Rectal smooth muscle tissue (tissue), 1 donor: ENCODE measurements around the gene CTNNA3.

Experiments used
- H3K27ac ChIP-seq: one replicate; pipeline ENCODE4 v1.7.0; 2013; ENCODE audit warnings: low read depth, low read length, inconsistent platforms
- H3K27me3 ChIP-seq: one replicate; pipeline ENCODE4 v1.7.0; 2013; ENCODE audit warnings: low read length; ENCODE audit not compliant: control insufficient read depth, insufficient read depth
- H3K36me3 ChIP-seq: one replicate; pipeline ENCODE4 v1.7.0; 2013; ENCODE audit warnings: low read length; ENCODE audit not compliant: control insufficient read depth, insufficient read depth
- H3K4me1 ChIP-seq: one replicate; pipeline ENCODE4 v1.7.0; 2013; ENCODE audit warnings: low read length; ENCODE audit not compliant: control insufficient read depth, insufficient read depth
- H3K4me3 ChIP-seq: one replicate; pipeline ENCODE4 v1.7.0; 2013; ENCODE audit warnings: low read length
- H3K9ac ChIP-seq: one replicate; pipeline ENCODE4 v1.7.0; 2013; ENCODE audit warnings: low read length

The CTNNA3 gene

DNA sequence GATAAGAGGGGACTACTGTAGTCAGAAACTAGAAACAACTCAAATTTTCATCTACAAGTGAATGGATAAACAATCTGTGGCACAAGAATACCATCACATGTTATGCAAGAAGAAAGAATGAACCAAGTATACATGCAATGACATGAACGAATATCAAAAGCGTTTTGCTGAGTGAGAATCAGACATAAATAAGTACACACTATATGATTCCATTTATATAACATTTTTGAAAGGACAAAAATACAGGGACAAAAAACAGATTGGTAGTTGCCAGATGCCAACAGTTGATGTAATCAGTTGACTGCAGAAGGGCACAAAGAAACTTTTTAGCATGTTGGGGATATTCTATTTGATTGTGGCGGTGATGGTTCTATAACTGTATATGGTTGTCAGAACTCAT is 33.6 kb downstream of the CTNNA3 start:
- no peak overlapping the region for H3K27ac ChIP-seq

DNA sequence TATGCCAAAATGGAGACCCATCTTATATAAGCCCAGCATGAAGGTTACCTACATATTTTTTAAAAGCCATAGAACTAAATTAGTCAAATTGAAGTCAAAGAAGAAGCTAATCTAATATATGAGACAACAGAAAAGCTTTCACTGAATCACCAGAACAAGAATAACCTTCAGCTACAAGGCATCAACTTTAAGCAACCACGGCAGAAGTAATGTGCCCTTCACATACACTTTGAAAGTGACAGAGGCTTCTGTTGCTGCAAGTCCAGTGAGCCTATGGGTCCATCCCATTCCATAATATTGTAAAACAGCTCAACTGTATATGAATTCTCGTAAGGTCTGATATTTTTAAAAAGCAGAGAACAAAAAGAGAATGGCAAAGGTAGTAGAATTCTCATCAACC is 36.5 kb downstream of the CTNNA3 start:
- Histone ChIP-seq H3K27me3 (no peaks in the 10 kb centered on the region), H3K27ac (no peak overlapping the region), H3K4me3 (no peak overlapping the region), H3K36me3 (no peaks in the 10 kb centered on the region), H3K4me1 (no peaks in the 10 kb centered on the region), H3K9ac (no peak overlapping the region)

More for the DNA sequence above, 33.6 kb downstream of the CTNNA3 start:
- H3K4me3 ChIP-seq = no peak overlapping the region
- H3K4me1 ChIP-seq = no peaks in the 10 kb centered on the region
- H3K27me3 ChIP-seq = no peaks in the 10 kb centered on the region
- no peaks in the 10 kb centered on the region for H3K36me3 ChIP-seq
- H3K9ac ChIP-seq = no peak overlapping the region

DNA sequence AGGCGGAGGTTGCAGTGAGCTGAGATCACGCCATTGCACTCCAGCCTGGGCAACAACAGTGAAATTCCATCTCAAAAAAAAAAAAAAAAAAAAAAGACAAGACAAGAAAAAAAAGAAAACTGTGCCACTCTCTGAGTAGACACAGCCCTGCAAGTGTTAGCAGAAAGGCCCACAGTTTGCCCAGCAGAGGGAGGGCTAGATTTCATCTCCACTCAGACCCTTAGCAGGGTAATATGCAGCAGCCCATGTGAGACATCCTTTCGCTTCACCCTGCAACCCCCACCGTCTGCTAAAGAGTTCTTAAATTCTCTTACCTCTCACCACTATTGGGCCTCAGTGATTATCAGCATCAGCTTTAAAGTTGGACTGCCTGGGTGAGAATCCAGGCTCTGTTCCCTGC is 38.2 kb downstream of the CTNNA3 start:
- no peaks in the 10 kb centered on the region for H3K4me1 ChIP-seq
- H3K36me3 ChIP-seq = no peaks in the 10 kb centered on the region
- no peak overlapping the region for H3K4me3 ChIP-seq
- no peaks in the 10 kb centered on the region for H3K27me3 ChIP-seq
- no peak overlapping the region for H3K9ac ChIP-seq
- H3K27ac ChIP-seq = no peak overlapping the region

DNA sequence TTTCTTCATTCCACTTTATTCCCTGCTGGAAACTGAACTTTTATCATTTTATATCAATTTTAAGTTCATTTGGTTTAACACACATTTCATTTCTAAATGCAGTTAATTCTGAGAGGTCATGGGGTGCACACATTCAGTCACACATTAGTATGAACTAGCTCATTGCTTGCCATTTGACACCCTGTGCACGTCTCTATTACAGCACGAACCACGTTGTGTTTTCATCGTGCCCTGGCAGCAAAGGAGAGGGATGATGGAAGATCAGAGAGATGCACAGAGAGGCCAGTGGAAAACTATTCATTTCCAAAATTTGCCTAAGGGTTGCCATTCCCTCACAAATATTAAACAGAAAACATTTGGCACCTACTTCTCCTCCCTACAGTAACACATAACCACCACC is 45.4 kb downstream of the CTNNA3 start:
- Histone ChIP-seq H3K4me1 (no peaks in the 10 kb centered on the region), H3K27me3 (no peaks in the 10 kb centered on the region), H3K27ac (no peak overlapping the region), H3K4me3 (no peak overlapping the region), H3K9ac (no peak overlapping the region), H3K36me3 (no peaks in the 10 kb centered on the region)

DNA sequence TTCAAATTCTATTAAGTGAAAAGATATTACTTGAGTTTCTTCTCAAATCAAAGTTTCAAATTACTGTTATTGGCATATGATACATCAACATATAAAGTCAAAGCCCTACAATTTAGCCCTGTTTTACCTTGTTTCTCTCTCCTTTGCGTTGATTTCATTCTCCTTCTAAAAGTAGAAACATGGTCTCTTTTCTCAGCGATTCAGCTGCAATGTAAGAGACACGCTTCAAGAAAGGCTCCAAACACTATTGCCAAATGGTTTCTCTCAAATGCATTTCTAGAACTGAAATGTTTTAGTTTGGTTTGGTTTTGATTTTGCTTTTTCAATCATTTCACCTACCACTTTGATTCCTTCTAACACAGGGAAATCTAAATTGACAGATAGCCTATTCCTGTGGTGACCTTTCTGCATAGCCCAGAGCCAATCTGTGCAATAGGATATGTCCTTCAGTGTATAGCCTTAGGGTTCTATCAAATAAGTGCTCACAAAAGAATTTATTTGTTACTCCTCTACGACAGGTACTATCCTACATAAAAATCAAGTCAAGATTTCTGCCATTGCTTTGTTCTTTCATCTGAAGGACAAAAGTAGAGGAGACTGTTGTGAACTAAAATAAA is 47.3 kb downstream of the CTNNA3 start:
- Histone ChIP-seq H3K4me3 (no peak overlapping the region), H3K36me3 (no peaks in the 10 kb centered on the region), H3K27ac (no peak overlapping the region), H3K4me1 (no peaks in the 10 kb centered on the region), H3K9ac (no peak overlapping the region), H3K27me3 (no peaks in the 10 kb centered on the region)

DNA sequence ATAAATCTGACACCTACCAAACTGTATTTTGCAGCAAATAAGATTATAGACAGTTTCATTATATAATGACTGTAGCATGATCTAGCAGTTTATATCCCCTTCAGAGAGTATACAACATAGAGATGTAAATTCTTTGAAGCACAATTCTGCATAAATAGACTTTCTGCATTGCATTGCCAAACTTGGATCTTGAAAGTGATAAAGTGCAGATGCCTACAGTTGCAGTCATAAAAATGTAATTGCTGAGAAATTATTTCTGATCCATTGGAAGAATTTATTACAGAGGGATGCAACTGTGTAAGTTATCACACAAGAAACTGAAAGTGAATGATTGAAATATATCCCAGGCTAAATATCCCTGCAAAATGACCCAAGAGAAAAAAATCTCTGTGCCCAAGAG is 65.1 kb downstream of the CTNNA3 start:
- Histone ChIP-seq H3K36me3 (no peaks in the 10 kb centered on the region), H3K4me1 (no peaks in the 10 kb centered on the region), H3K9ac (no peak overlapping the region), H3K27me3 (no peaks in the 10 kb centered on the region), H3K27ac (no peak overlapping the region), H3K4me3 (no peak overlapping the region)

DNA sequence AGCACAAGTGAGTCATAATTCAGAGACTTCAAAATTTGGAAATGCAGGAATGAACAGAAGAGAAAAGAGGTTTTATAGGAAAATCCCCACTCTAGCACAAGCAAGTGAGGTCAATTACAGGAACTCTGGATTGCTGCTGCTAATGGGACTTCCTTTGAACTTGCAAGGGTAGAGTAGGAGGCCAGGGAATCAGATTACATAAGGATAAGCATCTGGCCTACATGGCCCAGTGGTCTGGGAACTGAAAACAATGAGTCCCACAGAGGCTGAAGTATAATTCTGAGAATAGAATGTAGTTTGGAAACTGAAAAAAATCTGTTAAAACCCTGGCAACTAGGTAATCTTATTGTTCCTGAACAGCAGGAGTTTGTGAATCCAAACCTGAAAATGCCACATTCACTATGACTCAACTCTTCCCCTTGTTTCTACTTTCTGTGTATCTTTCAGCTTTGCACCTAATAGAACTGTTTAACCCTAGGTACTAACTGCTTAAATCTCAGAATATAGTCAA is 66.5 kb downstream of the CTNNA3 start:
- Histone ChIP-seq H3K4me1 (no peaks in the 10 kb centered on the region), H3K36me3 (no peaks in the 10 kb centered on the region), H3K27ac (no peak overlapping the region), H3K4me3 (no peak overlapping the region), H3K27me3 (no peaks in the 10 kb centered on the region), H3K9ac (no peak overlapping the region)

DNA sequence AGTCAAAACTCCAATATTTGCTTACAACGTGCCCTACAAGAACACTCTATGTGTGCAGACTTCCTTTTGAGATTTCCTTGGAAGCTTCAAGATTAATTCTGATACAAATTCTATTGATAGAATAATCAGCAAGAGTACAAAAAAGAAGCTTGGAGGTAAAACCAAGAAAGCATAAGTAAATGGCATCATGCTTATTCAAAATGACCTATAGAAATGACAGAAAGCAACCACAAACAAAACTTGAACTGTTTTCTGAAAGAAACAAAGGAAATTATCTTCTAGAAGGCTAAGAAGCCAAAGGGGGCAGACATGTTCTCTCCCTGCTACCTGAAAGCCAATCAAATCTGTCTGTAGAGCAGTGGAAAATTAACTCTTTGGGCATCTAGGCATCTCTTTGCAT is 73.0 kb downstream of the CTNNA3 start:
- H3K36me3 ChIP-seq = no peaks in the 10 kb centered on the region
- no peak overlapping the region for H3K9ac ChIP-seq
- H3K27me3 ChIP-seq = no peaks in the 10 kb centered on the region
- H3K4me1 ChIP-seq = no peaks in the 10 kb centered on the region
- H3K27ac ChIP-seq = no peak overlapping the region
- H3K4me3 ChIP-seq = no peak overlapping the region

DNA sequence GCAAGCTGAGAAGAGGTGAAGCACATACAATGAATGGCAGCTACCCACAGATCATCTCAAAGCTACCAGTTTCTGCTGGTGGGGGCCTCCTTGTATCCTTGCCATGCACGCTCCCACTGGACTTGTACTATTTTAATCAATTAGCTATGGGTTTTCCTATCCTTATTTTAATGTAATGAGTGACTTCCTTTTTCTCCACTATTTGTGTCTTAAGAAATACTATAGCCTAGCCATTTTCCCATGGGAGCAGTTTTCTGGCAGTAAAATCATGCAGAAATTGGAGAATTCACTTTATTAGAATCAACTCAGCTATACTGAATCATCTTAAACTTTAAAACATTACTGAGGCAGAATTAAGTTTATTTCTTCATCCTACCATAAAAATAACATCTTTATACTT is 73.5 kb downstream of the CTNNA3 start:
- H3K27me3 ChIP-seq = no peaks in the 10 kb centered on the region
- H3K4me3 ChIP-seq = no peak overlapping the region
- no peaks in the 10 kb centered on the region for H3K4me1 ChIP-seq
- no peak overlapping the region for H3K27ac ChIP-seq
- H3K36me3 ChIP-seq = no peaks in the 10 kb centered on the region
- H3K9ac ChIP-seq = no peak overlapping the region

DNA sequence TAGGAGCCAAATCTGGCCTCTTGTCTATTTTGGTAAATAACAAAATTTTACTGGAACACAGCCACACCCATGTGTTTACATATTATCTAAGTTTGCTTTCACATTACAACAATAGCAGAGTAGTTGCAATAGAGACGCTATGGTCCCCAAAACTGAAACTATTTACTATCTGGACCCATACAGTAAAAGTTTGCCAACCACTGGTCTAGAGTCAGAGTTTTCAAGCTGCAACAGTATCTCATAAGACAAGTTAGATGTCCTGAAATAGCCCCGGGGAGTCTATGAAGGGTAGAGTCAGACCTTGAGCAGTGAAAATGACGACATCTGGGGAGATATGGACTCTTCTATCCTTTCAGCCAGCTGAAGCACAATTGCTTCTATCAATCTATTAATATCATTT is 74.2 kb downstream of the CTNNA3 start:
- Histone ChIP-seq H3K9ac (no peak overlapping the region), H3K27me3 (no peaks in the 10 kb centered on the region), H3K27ac (no peak overlapping the region), H3K4me3 (no peak overlapping the region), H3K4me1 (no peaks in the 10 kb centered on the region), H3K36me3 (no peaks in the 10 kb centered on the region)

DNA sequence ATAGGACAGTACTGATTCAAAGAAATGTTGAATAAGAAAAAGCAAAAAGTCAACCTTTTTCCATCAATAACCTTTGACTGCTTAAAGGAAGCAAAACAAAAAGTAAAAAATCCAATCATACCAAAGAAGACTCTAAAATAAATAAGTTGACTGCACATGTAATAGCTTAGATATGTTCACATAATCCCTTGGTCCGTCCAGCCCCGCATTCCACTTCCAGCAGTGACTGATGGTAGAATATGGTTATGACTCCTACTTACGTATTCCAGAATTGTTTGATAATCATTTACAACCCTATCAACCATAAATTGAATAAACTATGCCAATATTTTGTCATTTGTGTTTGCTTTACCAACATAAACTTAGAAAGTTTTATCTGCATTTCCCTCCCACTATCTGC is 77.9 kb downstream of the CTNNA3 start:
- Histone ChIP-seq H3K4me3 (no peak overlapping the region), H3K36me3 (no peaks in the 10 kb centered on the region), H3K27ac (no peak overlapping the region), H3K27me3 (no peaks in the 10 kb centered on the region), H3K9ac (no peak overlapping the region), H3K4me1 (no peaks in the 10 kb centered on the region)

DNA sequence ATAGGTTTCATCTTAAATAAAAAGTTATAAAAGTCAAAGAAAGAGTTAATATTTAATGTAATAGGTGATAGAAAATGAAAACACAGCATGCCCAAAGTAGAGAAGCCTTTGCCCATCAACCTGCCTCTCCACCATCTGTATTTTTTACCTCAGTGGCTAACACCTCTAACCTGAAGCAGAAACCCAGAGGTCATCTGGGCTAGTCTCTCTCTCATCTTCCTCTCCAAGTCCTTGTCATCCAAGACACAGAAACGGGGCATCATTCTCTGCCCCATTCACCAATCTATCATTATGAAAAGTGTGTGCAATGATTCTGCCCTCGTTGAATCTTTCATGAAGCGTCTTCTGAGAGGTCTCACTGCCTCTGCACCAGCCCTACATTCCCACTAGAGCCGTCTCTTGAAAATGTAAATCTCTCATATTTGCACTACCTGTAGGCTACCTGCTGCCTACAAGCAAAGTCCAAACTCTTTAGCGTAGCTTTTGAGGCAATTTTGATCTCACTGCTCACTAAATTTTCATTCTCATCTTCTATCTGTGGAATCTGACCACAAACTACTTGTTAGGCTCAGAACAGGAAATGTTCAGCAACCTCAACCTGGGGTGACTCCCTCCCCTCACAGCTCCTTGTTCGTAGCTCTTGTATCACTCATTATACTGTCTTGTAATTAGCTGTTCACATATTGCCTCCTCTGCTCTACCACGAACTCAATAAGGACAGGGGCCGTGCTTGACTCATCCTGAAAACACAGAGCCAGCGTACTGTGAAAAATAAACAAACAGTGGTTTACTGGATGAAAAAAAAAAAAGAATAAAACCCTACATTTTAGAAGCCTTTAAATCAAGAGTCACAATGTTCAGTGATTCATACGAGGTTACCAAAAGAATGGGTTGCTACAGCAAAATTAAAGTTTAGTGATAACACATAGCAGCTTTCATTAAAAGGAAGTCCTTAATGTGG is 83.1 kb downstream of the CTNNA3 start:
- Histone ChIP-seq H3K9ac (no peak overlapping the region), H3K27me3 (no peaks in the 10 kb centered on the region), H3K36me3 (no peaks in the 10 kb centered on the region), H3K4me1 (no peaks in the 10 kb centered on the region), H3K4me3 (no peak overlapping the region), H3K27ac (no peak overlapping the region)
